ENCODE data around the gene WNK2.
"Not testable (repeated sequence)": the region's sequence is repeated elsewhere in the genome, so short reads cannot be mapped to it uniquely, and the experiment has no call there.

WNK2 gene

DNA sequence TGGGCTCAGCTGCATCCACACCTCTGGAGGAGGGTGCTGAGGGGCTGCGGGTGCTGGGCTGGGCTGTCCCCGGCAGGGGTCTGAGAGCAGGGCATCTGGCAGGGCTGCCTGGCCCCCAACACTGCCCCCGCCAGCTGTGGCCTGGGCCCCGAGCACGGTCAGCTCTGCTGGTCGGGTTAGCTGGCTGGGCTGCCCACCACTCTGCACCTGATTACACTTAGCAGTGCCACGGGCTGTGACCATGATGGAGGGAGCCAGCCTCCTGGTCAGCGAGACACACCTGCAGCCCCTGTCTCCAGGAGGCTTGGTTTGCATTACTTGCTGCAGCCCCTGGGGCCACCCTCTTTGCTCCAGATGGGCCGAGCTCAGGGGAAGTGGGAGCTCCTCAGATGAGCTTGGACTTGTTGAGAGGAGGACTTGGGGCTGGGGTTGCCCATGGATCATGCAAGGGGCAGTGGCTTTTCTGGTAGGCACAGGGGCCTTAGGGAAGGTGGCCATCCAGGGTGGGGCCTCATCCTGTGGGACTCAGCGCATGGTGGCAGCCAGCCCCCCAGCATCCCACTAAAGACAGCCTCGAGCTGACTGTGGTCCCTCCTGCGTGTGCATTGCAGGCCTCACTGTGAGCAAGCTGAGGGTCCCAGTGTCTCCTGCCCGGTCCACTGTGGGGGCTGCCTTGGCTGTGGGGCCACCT lies 135.5 kb downstream of the WNK2 start:
- TF ChIP-seq, protein P1, sequence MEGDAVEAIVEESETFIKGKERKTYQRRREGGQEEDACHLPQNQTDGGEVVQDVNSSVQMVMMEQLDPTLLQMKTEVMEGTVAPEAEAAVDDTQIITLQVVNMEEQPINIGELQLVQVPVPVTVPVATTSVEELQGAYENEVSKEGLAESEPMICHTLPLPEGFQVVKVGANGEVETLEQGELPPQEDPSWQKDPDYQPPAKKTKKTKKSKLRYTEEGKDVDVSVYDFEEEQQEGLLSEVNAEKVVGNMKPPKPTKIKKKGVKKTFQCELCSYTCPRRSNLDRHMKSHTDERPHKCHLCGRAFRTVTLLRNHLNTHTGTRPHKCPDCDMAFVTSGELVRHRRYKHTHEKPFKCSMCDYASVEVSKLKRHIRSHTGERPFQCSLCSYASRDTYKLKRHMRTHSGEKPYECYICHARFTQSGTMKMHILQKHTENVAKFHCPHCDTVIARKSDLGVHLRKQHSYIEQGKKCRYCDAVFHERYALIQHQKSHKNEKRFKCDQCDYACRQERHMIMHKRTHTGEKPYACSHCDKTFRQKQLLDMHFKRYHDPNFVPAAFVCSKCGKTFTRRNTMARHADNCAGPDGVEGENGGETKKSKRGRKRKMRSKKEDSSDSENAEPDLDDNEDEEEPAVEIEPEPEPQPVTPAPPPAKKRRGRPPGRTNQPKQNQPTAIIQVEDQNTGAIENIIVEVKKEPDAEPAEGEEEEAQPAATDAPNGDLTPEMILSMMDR (conservative IDR thresholded peaks at IDR 0.05): no peak
- TF ChIP-seq ZFX (IDR thresholded peaks at IDR 0.05): no peak
- no peak overlapping the region for H3K27ac ChIP-seq

GRCh38 chr9:93319992-93320500 lies 136.1 kb downstream of the WNK2 start:
- TF ChIP-seq, protein P1 (conservative IDR thresholded peaks at IDR 0.05): no peak
- TF ChIP-seq ZFX (IDR thresholded peaks at IDR 0.05): no peak
- no peak overlapping the region for H3K27ac ChIP-seq

GRCh38 chr9:93320591-93321219 lies 136.8 kb downstream of the WNK2 start:
- no peak for TF ChIP-seq ZFX (IDR thresholded peaks at IDR 0.05)
- TF ChIP-seq, protein P1 (conservative IDR thresholded peaks at IDR 0.05): no peak
- H3K27ac ChIP-seq: no peak overlapping the region

- H3K27ac ChIP-seq: no peak overlapping the region
- TF ChIP-seq ZFX (IDR thresholded peaks at IDR 0.05): no peak
- TF ChIP-seq, protein P1 (conservative IDR thresholded peaks at IDR 0.05): no peak
Measured at GRCh38 chr9:93321220-93321610, 137.3 kb downstream of the WNK2 start.

DNA sequence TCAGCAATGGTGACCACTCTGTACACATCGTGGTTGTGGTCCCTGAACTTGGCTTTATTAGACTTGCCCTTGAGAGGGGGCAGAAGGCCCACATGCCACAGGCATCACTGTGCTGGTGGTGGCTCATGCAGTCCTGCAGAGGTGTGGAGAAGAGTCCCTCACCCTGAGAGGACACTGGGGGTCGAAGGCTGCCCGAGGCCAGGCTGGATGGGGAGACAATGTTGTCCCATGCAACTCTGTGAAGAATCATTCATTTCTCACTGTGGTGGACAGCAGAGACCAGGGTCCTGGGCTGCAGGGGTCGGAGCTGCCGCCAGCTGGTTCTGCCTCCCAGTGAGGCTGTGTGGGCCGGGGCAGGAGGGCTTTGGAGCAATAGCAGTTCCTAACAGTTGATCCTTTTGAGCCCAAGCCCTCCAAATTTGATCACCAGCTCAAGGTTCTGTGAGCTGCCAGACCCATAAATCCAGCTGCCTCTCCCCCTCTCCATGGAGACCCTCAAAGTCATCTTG lies 139.6 kb downstream of the WNK2 start:
- not testable (repeated sequence) for H3K27ac ChIP-seq

GRCh38 chr9:93324191-93324834 lies 140.4 kb downstream of the WNK2 start:
- no peak overlapping the region for H3K27ac ChIP-seq
- TF ChIP-seq, protein P1 (conservative IDR thresholded peaks at IDR 0.05): no peak
- TF ChIP-seq ZFX (IDR thresholded peaks at IDR 0.05): no peak

- H3K27ac ChIP-seq: no peak overlapping the region
- TF ChIP-seq, protein P1 (conservative IDR thresholded peaks at IDR 0.05): no peak
- no peak for TF ChIP-seq ZFX (IDR thresholded peaks at IDR 0.05)
Measured at GRCh38 chr9:93325307-93326035, 141.5 kb downstream of the WNK2 start.

Data from C4-2B (cell line).